Liver (tissue), 9 donors: Measurements from ENCODE around the gene KCNQ1. TPM values are rescaled to one million over a fixed set of nuclear protein-coding genes. Genes with fewer than 3 reads are reported as not detected.

Experiments
- DNase-seq: peaks from one replicate; pipeline ENCODE4 v3.0.0-alpha.2; 2017; ENCODE audit warnings: low spot score
- H3K27ac ChIP-seq, 2 donors: one replicate each; pipeline ENCODE4 v1.7.0; 2013; ENCODE audit warnings: inconsistent platforms in 2 of 2, low read length in 2 of 2, control low read depth in 1 of 2, low read depth in 1 of 2, mild to moderate bottlenecking in 1 of 2
- H3K27me3 ChIP-seq, 4 donors: one replicate each; pipeline versions ENCODE4 v1.6.1 to v1.7.0; 2013; ENCODE audit warnings: low read length in 3 of 4, inconsistent platforms in 1 of 4, mild to moderate bottlenecking in 1 of 4, moderate library complexity in 1 of 4; ENCODE audit not compliant: control insufficient read depth in 4 of 4, insufficient read depth in 4 of 4
- H3K36me3 ChIP-seq, 4 donors: one replicate each; pipeline versions ENCODE4 v1.6.1 to v1.7.0; 2013; ENCODE audit warnings: low read length in 3 of 4, mild to moderate bottlenecking in 3 of 4, low read depth in 1 of 4, moderate library complexity in 1 of 4; ENCODE audit not compliant: control insufficient read depth in 4 of 4, insufficient read depth in 3 of 4
- H3K4me1 ChIP-seq, 4 donors: one replicate each; pipeline versions ENCODE4 v1.6.1 to v1.7.0; 2013; ENCODE audit warnings: low read length in 3 of 4, mild to moderate bottlenecking in 3 of 4, moderate library complexity in 1 of 4; ENCODE audit not compliant: control insufficient read depth in 4 of 4, insufficient read depth in 4 of 4
- H3K4me3 ChIP-seq, 3 donors: one replicate each; pipeline versions ENCODE4 v1.6.1 to v1.7.0; 2013; ENCODE audit warnings: low read length in 3 of 3, control low read depth in 1 of 3, low read depth in 1 of 3, mild to moderate bottlenecking in 1 of 3
- H3K9ac ChIP-seq, 2 donors: one replicate each; pipeline ENCODE4 v1.7.0; 2013; ENCODE audit warnings: low read length in 2 of 2, mild to moderate bottlenecking in 2 of 2, moderate library complexity in 2 of 2, control low read depth in 1 of 2, low read depth in 1 of 2
- H3K9me3 ChIP-seq, 4 donors: one replicate each; pipeline versions ENCODE4 v1.6.1 to v1.7.0; 2013; ENCODE audit warnings: low read length in 3 of 4; ENCODE audit not compliant: control insufficient read depth in 4 of 4
- ATF3 ChIP-seq: IDR thresholded peaks from 2 replicates; pipeline ENCODE4 v1.6.1; 2016; ENCODE audit warnings: antibody characterized with exemption
- EGR1 ChIP-seq, 2 donors: IDR thresholded peaks; 2 replicates each; pipeline ENCODE4 v1.6.1; 2016 to 2018; ENCODE audit warnings: antibody characterized with exemption in 2 of 2, low read depth in 2 of 2
- FOXA1 ChIP-seq: IDR thresholded peaks from 2 replicates; pipeline ENCODE4 v1.6.1; 2016; ENCODE audit warnings: antibody characterized with exemption
- FOXA2 ChIP-seq: IDR thresholded peaks from 2 replicates; pipeline ENCODE4 v1.6.1; 2016; ENCODE audit warnings: antibody characterized with exemption
- GABPA ChIP-seq, 2 donors: IDR thresholded peaks in 1 of 2; conservative IDR thresholded peaks in 1 of 2; 2 replicates each; pipeline ENCODE4 v1.6.1; 2016; ENCODE audit warnings: antibody characterized with exemption in 2 of 2, mild to moderate bottlenecking in 1 of 2, moderate library complexity in 1 of 2
- HNF4A ChIP-seq, 2 donors: conservative IDR thresholded peaks; 2 replicates each; pipeline ENCODE4 v1.6.1; 2016; ENCODE audit warnings: antibody characterized with exemption in 2 of 2, mild to moderate bottlenecking in 2 of 2
- HNF4G ChIP-seq: IDR thresholded peaks from 2 replicates; pipeline ENCODE4 v1.6.1; 2016; ENCODE audit warnings: antibody characterized with exemption
- JUND ChIP-seq, 2 donors: IDR thresholded peaks; 2 replicates each; pipeline ENCODE4 v1.6.1; 2016; ENCODE audit warnings: antibody characterized with exemption in 2 of 2
- NR2F2 ChIP-seq: IDR thresholded peaks from 2 replicates; pipeline ENCODE4 v1.6.1; 2016; ENCODE audit warnings: antibody characterized with exemption
- RAD21 ChIP-seq, 2 donors: IDR thresholded peaks; 2 replicates each; pipeline ENCODE4 v1.6.1; 2016; ENCODE audit warnings: antibody characterized with exemption in 2 of 2, mild to moderate bottlenecking in 2 of 2
- RXRA ChIP-seq, 2 donors: IDR thresholded peaks; 2 replicates each; pipeline ENCODE4 v1.6.1; 2017 to 2018; ENCODE audit warnings: antibody characterized with exemption in 2 of 2, mild to moderate bottlenecking in 1 of 2
- SP1 ChIP-seq: IDR thresholded peaks from 2 replicates; pipeline ENCODE4 v1.6.1; 2018; ENCODE audit warnings: antibody characterized with exemption, mild to moderate bottlenecking
- TAF1 ChIP-seq: conservative IDR thresholded peaks from 2 replicates; pipeline ENCODE4 v1.6.1; 2016; ENCODE audit warnings: antibody characterized with exemption, mild to moderate bottlenecking
- WGBS: extraction: QIAGEN DNeasy Blood & Tissue Kit; methylation state at CpG from one replicate; pipeline ENCODE4 v1.1.7; 2013; 5-methylcytosine and 5-hydroxymethylcytosine counted together
- polyA plus RNA-seq, 2 donors: library from polyadenylated mRNA; stranded (reverse) in 1 of 2; unstranded in 1 of 2; fragments of 200-250 nt in 1 of 2; fragments of >200 nt in 1 of 2; fragmentation: Nextera tagmentation in 1 of 2; extraction: Ambion mirVana in 1 of 2; gene quantifications; one replicate each; pipeline versions ENCODE4 v1.2.1 to v1.2.3, GENCODE V29; 2013 to 2015
- total RNA-seq, 2 donors: library from RNA; depleted of rRNA; stranded (reverse); fragments of >200 nt; gene quantifications; one replicate each; pipeline ENCODE4 v1.2.3, GENCODE V29; 2014
- TF ChIP-seq, protein P1 (sequence below): IDR thresholded peaks from 2 replicates; pipeline ENCODE4 v1.6.1; 2016; ENCODE audit warnings: antibody characterized with exemption
- TF ChIP-seq, protein P2 (sequence below): fragments of 150-350 bp; IDR thresholded peaks from 2 replicates; pipeline ENCODE4 v1.5.1; 2017; ENCODE audit warnings: improper control_type of control experiment, low read depth, low read length; ENCODE audit not compliant: missing input control
- TF ChIP-seq, protein P3 (sequence below): IDR thresholded peaks from 2 replicates; pipeline ENCODE4 v1.6.1; 2016; ENCODE audit warnings: antibody characterized with exemption, mild to moderate bottlenecking
- donor health status: healthy.
- donor health status: healthy.
- donor health status: healthy.
- donor health status: healthy.
- donor health status: healthy.

KCNQ1 gene
- total and polyA plus RNA-seq, 4 donors, result 0.31 to 2.2 (median 1.5) TPM

DNA sequence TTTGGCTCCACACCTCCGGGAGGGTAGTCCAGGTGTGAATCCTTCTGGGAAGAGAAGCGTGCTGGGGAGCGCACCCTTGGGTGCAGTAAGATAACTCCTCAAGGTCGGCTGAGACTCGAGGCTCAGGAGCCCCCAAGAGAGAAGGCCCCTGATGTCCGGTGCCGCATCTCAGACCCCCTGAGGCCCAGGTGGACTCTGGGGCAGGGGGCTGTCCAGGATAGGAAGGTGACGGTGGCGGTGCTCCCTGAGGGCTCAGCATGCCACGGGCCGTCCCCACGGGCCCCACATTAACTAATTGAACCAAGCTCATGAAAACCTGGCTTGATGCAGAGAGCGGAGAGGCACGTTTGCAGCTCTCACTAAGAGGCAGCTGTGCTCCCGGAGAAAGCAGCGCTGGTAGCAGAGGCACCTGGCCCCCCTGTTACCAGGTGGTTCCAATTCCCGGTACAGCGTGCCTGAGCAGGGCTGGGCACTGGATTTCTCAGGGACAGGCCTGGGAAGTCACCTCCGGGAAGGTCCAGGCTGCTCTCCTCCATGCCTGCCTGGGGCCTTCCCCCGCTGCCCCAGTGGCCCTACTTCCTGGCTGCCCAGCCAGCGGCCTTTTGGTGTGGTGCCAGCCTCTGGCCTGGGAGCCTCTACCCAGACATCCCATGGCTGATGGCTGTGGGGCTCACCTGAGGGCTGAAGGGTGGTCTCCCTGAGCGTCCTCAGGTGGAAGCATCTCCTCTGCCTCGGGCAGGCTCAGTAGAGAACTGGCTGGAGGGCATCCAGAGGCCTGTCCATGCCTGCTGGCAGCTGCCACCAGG, 1.1 kb downstream of the KCNQ1 start:
- H3K4me1 ChIP-seq, result peaks cover 0 to 13% (median 1%) of the 10 kb centered on the region in 4 donors
- DNase-seq, result no peak
- peaks cover 0 to 3% (median 0%) of the 10 kb centered on the region in 4 donors for H3K27me3 ChIP-seq
- 46% methylated on average over 23 of the region's 23 CpGs for WGBS
- H3K27ac ChIP-seq, result no peak overlapping the region
- H3K4me3 ChIP-seq, result peak overlapping the region in 1 of 3 donors; percentile 54
- TF ChIP-seq, protein P1, sequence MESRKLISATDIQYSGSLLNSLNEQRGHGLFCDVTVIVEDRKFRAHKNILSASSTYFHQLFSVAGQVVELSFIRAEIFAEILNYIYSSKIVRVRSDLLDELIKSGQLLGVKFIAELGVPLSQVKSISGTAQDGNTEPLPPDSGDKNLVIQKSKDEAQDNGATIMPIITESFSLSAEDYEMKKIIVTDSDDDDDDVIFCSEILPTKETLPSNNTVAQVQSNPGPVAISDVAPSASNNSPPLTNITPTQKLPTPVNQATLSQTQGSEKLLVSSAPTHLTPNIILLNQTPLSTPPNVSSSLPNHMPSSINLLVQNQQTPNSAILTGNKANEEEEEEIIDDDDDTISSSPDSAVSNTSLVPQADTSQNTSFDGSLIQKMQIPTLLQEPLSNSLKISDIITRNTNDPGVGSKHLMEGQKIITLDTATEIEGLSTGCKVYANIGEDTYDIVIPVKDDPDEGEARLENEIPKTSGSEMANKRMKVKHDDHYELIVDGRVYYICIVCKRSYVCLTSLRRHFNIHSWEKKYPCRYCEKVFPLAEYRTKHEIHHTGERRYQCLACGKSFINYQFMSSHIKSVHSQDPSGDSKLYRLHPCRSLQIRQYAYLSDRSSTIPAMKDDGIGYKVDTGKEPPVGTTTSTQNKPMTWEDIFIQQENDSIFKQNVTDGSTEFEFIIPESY, result no peak
- TF ChIP-seq RXRA (IDR thresholded peaks at IDR 0.05), result no peak
- TF ChIP-seq ATF3, result no peak
- TF ChIP-seq HNF4A (conservative IDR thresholded peaks at IDR 0.05), result no peak
- no peak for TF ChIP-seq FOXA1
- TF ChIP-seq RAD21 (IDR thresholded peaks at IDR 0.05), result no peak
- TF ChIP-seq GABPA (IDR thresholded peaks at IDR 0.05 in 1 of 2, conservative IDR thresholded peaks at IDR 0.05 in 1 of 2), result no peak
- no peak for TF ChIP-seq NR2F2
- TF ChIP-seq FOXA2, result no peak
- TF ChIP-seq JUND (IDR thresholded peaks at IDR 0.05), result no peak
- no peaks in the 10 kb centered on the region for H3K36me3 ChIP-seq
- H3K9me3 ChIP-seq, result no peaks in the 10 kb centered on the region
- H3K9ac ChIP-seq, result no peak overlapping the region

DNA sequence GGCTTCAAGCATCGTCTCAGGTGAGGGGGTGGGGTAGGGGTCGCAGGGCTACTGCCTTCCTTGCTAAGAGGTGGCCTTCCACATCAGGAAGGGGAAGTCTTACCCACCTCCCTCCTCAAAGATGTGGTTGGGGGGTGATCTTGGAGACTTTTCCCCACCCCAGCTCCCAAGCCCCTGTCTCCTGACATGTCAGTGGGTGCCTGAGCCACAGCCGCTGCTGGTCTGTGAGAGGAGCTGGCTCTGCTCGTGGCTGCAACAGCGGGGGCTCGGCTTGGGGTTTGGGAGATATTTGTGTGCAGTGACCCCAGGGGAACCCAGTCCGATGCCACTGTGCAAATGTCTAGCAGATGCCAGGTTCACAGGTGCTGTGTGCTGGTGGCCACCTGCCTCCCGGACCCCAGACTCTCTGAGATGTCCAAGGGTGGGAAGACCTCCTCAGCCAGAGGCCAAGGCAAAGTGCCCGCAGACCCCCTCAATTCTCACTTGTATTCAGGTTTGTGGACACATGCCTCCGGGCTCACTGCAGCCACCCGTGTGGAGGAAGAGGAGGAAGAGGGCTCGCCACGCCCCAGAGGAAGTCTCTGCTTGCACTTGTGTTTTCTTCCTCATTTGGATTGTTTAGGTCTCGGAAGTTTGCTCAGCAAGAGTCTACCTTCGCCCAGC, 1.9 kb downstream of the KCNQ1 start:
- Histone ChIP-seq H3K9me3 (no peaks in the 10 kb centered on the region), H3K4me1 (peaks cover 0 to 13% (median 1%) of the 10 kb centered on the region in 4 donors), H3K4me3 (no peak overlapping the region), H3K27ac (no peak overlapping the region), H3K9ac (no peak overlapping the region), H3K36me3 (no peaks in the 10 kb centered on the region), H3K27me3 (peaks cover 0 to 3% (median 0%) of the 10 kb centered on the region in 4 donors)
- TF ChIP-seq, protein P2, sequence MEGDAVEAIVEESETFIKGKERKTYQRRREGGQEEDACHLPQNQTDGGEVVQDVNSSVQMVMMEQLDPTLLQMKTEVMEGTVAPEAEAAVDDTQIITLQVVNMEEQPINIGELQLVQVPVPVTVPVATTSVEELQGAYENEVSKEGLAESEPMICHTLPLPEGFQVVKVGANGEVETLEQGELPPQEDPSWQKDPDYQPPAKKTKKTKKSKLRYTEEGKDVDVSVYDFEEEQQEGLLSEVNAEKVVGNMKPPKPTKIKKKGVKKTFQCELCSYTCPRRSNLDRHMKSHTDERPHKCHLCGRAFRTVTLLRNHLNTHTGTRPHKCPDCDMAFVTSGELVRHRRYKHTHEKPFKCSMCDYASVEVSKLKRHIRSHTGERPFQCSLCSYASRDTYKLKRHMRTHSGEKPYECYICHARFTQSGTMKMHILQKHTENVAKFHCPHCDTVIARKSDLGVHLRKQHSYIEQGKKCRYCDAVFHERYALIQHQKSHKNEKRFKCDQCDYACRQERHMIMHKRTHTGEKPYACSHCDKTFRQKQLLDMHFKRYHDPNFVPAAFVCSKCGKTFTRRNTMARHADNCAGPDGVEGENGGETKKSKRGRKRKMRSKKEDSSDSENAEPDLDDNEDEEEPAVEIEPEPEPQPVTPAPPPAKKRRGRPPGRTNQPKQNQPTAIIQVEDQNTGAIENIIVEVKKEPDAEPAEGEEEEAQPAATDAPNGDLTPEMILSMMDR, result no peak
- TF ChIP-seq HNF4G, result no peak
- TF ChIP-seq EGR1 (IDR thresholded peaks at IDR 0.05; ENCODE audit: low read depth in 2 of 2), result no peak
- no peak for TF ChIP-seq TAF1
- no peak for TF ChIP-seq HNF4A (conservative IDR thresholded peaks at IDR 0.05)
- TF ChIP-seq GABPA (IDR thresholded peaks at IDR 0.05 in 1 of 2, conservative IDR thresholded peaks at IDR 0.05 in 1 of 2), result no peak
- TF ChIP-seq RXRA (IDR thresholded peaks at IDR 0.05), result no peak
- TF ChIP-seq FOXA1, result no peak
- TF ChIP-seq SP1, result no peak
- TF ChIP-seq ATF3, result no peak
- TF ChIP-seq, protein P3, sequence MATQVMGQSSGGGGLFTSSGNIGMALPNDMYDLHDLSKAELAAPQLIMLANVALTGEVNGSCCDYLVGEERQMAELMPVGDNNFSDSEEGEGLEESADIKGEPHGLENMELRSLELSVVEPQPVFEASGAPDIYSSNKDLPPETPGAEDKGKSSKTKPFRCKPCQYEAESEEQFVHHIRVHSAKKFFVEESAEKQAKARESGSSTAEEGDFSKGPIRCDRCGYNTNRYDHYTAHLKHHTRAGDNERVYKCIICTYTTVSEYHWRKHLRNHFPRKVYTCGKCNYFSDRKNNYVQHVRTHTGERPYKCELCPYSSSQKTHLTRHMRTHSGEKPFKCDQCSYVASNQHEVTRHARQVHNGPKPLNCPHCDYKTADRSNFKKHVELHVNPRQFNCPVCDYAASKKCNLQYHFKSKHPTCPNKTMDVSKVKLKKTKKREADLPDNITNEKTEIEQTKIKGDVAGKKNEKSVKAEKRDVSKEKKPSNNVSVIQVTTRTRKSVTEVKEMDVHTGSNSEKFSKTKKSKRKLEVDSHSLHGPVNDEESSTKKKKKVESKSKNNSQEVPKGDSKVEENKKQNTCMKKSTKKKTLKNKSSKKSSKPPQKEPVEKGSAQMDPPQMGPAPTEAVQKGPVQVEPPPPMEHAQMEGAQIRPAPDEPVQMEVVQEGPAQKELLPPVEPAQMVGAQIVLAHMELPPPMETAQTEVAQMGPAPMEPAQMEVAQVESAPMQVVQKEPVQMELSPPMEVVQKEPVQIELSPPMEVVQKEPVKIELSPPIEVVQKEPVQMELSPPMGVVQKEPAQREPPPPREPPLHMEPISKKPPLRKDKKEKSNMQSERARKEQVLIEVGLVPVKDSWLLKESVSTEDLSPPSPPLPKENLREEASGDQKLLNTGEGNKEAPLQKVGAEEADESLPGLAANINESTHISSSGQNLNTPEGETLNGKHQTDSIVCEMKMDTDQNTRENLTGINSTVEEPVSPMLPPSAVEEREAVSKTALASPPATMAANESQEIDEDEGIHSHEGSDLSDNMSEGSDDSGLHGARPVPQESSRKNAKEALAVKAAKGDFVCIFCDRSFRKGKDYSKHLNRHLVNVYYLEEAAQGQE, result no peak
- TF ChIP-seq FOXA2, result no peak
- WGBS, result 65% methylated on average over 15 of the region's 15 CpGs
- no peak for DNase-seq
